HG03575 (cell line): ENCODE measurements around the gene VPS35L.

Experiments
- ATAC-seq: cut with Tn5 transposase; IDR thresholded peaks from one replicate; pipeline ENCODE4 v1.9.1; 2021; ENCODE audit not compliant: unreplicated experiment, insufficient number of reproducible peaks, low FRiP score; ENCODE audit errors: extremely low read depth

VPS35L gene

DNA sequence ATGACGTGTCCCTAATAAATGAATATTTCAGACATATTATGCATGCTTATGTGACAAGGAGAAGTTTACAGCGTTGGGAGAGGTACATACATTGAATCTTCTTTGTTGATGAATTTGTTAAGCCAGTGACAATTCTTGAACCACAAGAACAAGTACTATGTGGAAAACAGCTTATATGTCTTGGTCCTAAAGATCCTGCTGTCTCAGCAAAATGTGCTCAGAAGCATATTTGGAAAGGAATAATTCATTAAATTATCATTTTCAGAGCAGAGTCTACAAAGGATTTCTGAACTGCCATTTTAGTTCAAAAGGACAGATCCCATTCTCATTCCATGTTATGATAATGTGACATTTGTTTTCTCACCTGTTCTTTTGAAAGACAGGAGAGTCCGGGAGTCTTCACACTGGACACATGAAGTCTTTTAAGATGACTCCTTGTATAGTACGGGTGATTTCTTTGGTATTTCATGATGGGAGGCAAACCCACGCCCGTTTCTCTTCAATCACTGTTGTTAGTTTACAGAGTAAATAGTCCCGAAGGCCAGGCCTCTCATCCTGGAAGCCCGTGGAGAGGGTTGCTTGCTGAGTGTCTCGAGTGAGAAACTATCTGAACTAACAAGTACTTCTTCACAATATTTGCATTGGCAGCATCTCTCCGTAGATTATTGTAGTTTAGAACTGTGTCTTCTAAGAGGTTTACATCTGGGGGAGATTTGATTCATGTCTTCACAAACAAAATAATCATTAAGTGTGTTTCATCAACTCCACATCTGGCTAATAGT lies 26.7 kb downstream of the VPS35L start:
- no peak for ATAC-seq

DNA sequence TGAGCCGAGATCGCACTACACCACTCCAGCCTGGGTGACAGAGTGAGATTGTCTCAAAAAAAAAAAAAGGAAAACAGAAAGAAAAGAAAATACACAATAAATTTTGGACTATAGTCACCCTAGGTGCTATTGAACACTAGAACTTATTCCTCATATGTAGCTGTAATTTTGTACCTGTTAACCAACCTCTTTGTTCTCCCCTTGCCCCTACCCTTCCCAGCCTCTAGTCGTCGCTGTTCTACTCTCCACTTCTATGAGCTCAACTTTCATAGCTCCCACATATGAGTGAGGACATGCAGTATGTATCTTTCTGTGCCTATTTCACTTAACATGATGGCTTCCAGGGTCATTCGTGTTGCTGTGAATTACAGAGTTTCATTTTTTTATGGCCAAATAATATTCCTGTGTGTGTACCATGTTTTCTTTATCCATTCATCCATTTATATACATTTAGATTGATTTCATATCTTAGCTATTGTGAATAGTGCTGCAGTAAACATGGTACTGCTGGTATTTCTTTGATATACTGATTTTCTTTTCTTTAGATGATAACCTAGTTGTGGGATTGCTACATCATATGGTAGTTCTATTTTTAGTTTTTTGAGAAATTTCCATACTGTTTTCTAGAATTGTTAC lies 28.3 kb downstream of the VPS35L start:
- no peak for ATAC-seq

DNA sequence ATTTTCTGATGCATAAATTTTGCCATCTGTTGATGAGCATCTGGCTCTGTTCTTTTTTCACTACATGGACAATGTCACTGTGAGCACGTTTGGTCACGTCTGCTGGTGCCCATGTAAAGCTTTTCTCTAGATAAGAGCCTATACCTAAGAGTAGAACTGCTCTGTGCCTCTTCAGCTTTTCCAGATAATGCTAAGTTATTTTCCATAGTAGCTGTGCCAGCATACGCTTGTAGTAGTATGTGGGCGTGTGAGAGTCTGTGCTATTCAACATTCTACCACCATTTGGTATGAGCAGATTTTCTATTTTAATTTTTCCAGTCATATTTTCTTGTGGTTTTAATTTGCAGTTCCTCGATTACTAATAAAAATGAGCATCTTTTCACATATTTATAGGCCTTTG lies 33.2 kb downstream of the VPS35L start:
- ATAC-seq: no peak

DNA sequence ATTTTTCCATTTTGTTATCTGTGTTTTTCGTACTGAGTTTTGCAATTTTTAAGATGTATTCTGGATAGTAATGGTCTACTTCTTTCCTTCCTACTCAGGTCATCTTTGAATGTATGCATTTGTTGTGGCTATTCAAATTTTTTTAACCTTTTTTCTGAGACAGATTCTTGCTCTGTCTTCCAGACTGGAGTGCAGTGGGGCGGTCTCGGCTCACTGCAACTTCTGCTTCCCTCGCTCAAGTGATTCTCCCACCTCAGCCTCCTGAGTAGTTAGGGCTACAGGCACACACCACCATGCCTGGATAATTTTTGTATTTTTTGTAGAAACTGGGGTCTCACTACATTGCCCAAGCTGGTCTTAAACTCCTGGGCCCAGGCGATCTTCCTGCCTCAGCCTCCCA lies 33.6 kb downstream of the VPS35L start:
- no peak for ATAC-seq

DNA sequence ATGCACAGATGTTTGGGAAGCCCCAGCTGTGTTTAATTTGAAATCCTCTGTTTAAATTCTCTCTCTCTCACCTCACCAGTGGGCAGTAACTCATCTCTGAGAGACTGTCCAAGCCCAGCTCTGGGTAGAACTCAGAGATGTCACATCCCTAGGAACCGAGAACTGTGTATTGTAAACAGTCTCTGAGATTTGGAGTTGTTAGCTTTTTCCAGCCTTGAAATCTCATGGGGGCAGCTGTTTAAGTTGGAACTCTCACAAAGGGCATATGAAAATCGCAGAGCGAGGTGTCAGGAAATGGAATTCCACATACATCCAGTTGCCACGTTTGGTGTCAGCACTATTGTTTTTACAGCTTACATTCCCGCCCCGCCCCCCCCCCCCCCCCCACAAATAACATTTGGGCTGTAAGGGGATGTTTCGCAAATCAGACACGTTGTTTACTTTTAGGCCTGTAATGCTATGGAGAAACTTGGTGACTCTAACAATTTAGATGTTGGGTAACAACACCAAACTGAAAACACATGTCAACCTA lies 34.3 kb downstream of the VPS35L start:
- ATAC-seq: no peak

DNA sequence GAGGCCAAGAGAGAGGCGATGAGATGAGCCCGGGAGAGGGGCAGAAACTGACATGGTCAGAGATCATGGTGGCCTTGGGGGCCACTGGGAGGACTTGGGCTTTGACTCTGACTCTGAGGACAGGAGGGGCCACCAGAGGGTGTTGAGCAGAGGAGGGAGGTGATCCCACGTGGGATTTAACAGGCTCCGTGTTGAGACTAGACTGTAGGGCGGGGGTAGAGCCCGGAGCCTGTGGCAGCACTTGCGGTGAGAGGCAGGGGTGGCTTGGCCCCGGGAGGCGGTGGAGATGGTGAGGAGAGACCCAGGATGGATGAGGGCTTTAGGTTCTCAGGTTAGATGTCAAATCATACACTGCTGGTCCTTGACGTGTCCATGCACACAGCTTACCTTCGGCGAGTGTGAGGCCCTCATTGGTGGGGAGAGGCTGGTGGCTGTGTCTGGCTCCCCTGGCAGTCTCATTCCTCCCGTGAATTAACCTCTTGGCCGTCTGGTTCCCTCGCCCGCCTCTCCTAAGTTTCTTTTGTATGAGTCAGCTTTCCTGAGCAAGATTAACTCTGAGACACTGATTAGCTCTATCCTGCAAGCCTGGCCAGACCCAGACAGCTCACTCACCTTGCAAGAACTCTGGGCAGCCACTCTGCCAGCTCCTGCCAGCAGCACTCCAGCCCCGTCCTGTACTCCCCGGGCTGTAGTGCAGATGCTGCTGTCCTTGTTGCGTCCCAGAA lies 39.7 kb downstream of the VPS35L start:
- ATAC-seq: no peak

DNA sequence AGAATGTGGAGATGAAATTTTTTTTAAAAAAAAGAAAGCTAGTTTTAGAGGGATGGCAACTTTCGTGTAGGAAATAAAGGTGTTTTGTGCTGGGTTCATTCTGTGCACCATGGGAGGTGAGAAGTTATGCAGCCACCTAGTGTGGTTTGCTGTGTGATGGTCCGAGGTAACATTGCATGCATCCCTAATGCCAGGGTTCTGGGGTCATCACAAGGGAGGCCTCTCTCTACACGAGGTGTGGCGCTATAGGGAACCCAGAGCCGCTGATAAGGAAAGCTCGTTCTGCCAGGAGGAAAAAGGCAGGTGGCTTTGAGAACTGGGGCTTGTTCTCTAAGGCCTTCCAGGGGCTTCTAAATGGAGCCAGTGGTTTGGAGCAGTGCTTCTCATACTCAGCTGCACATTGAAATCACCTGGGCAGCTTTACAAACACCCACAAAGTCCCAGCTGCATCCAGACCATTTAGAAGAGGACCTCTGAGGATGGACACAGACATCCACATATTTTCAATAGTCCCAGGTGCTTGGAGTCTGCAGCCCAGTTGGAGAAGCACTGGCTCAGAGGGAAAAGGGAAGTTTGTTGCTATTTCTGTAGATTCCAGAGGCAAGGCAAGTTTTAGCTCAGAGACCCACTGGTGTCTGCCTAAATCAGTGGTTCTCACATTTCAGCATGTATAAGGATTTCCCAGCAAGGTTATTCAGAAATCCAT lies 43.5 kb downstream of the VPS35L start:
- ATAC-seq: no peak

DNA sequence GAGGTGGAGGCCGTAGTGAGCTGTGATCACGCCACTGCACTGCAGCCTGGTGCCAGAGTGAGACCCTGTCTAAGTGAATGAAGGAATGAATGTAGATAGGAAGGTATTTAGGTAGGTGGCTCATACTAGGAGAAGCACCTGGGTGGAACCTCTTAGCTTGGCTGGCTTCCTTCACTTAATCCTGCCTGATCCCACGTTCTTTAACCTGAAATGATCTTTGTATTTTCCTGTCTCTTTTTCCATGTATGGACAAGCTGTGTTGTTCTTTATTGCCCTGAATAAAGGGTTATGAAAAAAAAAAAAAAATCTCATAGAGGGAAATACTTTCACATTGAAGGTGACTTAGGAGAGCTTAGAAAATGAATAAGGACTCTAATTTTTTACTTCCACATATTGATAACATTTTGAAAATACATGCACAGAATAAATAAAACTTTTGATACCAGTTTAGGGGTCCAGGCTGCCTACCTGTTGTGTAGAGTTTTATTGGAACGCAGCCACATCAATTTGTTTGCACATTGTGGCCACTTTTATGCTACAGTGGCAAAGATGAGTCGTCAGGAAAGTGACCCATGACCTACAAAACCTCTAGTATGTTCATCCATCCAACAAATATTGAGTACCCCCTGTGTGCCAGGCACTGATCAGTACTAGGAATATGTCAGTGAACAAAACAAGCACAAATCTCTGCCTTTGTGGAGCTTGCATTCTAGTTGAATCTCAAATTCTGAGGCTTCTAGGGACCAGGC lies 44.6 kb downstream of the VPS35L start:
- ATAC-seq: no peak

DNA sequence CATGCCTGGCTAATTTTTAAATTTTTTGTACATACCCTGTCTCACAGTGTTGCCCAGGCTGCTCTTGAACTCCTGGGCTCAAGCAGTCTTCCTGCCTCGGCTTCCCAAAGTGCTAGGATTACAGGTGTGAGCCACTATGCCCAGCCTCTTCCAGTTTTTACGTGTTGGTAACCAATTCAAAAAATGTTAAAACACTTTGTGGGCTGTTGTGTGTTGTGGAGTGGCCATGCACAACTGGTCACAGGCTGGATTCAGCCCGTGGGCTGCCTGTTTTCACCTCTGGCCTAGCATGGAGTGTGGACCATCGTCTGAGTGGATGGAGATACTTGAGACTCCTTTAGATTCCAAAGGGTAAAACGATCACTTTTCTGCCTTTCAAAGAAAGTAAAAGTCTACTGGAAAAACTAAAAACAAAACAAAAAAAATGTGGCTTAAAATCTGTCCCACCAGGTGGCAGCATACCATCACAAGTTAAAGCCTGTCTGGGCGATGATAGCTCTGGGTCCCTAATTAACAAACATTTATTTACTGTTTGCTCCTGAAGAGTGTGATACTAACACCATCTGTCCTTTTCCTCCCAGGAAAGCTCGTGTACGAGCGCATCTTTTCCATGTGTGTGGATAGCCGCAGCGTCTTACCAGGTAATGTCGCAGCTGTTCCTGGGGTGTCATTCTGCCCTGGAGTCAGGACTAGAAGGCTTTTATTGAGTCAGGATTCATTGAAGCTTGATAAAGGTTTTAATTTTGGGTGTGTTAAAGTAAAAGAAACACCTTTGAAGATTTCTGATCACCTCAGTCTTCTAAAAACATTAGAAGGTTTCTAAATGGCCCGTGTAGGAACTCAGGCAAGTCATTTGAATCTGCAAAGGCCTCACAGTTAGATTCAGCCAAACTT lies 45.8 kb downstream of the VPS35L start:
- ATAC-seq: no peak

DNA sequence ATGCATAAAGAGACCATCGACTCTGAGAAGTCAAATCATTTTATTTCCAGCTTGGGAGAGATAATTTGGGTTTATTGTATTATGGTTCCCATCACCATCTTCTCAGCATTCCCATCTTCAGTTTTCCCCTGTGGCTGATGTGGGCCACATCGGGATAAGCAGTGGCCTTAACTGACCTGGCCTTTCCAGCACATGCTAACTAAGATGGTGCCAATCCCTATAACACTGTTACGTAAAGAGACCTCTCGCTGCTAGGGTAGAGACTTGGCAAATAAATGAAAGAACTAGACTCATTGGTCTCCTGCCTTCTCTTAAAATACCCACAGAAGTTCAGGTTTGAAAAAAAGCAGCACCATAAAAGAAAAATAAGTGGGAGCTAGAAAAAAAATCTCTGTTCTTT lies 49.4 kb downstream of the VPS35L start:
- no peak for ATAC-seq

DNA sequence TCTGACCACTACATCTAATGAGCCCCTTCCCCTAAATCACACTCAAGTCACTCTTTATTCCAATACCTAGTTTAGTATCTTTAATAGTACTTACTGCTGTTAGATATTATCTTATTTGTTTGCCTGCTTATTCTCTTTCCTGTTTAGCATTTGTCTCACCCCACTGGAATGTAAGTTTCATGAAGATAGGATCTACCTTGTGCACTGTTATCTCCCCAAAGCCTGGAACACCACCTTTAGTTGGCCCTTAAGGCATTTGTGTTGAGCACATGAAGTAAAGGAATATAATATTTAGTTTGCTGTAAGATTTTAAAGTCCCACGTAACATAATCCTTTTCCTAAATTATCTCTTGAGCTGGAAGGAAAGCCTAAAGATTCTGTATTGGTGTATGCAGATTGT lies 50.2 kb downstream of the VPS35L start:
- no peak for ATAC-seq

DNA sequence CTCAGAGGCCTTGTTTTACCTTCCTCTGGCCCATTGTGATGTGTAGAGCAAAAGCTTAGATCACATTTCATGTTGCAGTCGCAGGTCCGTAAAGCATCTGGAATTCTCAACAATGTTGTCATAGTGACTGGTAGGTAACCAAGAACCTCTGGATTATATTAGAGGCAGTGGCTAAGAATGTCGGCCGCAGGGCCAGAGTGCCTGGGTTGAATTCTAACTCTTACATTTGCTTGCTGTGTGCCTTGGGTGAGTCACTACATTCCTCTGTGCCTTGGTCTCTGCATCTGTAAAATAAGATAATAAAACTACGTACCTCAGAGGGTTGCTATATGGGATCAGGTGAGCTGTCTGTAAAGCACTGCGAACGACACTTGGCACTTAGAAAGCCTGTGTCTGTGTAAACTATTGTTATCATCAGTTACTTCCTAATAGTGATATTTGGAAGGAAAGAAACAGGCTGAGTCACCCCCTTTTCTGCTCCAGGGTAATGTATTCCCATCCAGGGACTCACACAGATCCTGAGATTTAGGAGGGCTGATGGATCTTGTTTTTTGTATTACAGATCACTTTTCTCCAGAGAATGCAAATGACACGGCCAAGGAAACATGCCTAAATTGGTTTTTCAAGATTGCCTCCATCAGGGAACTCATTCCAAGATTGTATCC lies 52.2 kb downstream of the VPS35L start:
- no peak for ATAC-seq

DNA sequence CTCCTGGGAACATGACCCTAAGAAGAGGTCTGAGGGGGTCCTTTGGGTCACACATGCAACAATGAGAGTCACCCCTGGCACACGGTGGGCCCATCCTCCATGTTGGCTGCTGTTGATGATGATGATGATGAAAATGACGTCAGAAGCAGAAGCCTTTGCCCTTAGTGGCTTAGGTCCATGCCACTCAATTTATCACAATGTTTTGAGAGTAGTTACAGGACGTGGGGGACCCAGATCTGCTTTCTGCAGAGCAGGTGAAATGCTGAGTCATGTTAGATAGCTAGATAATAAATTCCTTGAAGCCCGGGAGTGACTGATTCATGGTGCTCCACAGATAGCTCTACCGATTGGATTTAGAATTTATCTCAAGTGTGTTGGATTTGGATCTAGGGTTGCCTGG lies 53.9 kb downstream of the VPS35L start:
- no peak for ATAC-seq

DNA sequence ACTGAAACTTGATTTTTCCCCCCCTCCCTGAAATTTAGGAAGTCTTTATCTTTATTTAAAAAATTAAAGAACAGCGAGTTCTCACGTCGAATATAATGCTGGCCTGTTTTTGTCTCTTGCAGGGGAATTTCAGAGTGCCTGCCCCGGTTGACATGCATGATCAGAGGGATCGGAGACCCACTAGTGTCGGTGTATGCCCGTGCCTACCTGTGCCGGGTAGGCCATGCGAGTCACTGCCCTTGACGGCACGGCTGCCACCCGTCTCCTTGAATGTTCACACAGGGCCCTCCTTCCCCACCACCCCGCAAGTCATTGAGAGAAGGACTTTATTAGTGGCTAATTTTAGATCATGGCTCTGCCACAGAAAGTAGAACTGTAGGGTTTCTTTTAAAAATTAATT lies 54.7 kb downstream of the VPS35L start:
- no peak for ATAC-seq

DNA sequence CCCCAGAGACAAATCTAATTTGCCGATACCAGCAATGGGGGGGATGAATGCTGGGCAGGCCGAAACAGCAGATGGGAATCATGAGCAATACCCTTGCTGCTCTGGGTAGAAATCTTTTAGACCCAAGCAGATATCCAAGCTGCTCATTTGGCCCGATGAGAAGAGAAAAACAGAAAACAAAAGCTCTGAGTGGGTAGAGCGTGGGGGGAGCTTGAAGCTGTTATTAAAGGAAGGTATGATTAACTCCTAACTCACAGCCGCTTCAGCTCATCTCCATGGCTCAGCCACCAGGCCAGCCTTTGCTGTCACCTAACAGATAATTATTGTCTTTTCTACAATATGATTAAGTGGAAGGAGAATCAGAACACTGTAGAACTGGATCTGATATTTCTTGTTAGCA lies 58.3 kb downstream of the VPS35L start:
- no peak for ATAC-seq

DNA sequence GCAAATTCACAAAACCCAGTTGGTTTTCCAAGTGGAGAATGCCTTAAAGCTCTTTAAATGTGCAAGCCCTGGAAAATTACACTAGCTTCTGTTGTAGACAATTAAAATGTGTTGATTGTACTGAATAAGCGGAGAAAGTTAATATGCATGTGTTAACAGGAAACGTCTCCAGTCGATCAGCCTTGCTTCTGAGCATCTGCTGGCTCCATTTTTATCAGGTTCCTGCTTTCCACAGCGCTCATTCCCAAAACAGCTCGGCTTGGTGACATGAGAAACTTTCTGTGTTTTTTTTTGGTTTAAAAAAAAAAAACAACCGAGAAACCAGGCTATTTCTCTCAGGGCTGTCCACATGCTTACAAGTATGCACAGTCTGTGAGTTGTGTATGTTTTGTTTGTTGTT lies 60.7 kb downstream of the VPS35L start:
- ATAC-seq: no peak

DNA sequence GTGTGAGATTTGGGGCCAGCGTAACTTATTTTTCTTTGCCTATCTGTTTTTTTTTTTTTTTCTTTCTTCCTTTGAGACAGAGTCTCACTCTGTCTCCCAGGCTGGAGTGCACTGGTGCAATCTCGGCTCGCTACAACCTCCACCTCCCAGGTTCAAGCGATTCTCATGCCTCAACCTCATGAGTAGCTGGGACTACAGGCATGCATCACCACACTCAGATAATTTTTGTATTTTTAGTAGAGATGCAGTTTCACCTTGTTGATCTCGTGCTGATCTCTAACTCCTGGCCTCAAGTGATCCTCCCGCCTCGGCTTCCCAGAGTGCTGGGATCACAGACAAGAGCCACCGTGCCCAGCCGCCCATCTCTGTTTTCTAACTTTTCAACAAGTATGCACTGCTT lies 63.4 kb downstream of the VPS35L start:
- no peak for ATAC-seq
